Ishikawa (cell line): ENCODE results near the gene RAD51B.

ENCODE experiments used
- CEBPB ChIP-seq: IDR thresholded peaks from 2 replicates; pipeline ENCODE4 v1.6.1; 2012
- CREB1 ChIP-seq: IDR thresholded peaks from 2 replicates; pipeline ENCODE4 v1.6.1; 2012; ENCODE audit warnings: low read depth
- EGR1 ChIP-seq: IDR thresholded peaks from 2 replicates; pipeline ENCODE4 v1.6.1; 2012
- EP300 ChIP-seq: IDR thresholded peaks from 2 replicates; pipeline ENCODE4 v1.6.1; 2012; ENCODE audit warnings: borderline replicate concordance
- FOXM1 ChIP-seq: IDR thresholded peaks from 2 replicates; pipeline ENCODE4 v1.6.1; 2012; ENCODE audit warnings: low read depth, borderline replicate concordance
- NFIC ChIP-seq: IDR thresholded peaks from 2 replicates; pipeline ENCODE4 v1.6.1; 2012
- RAD21 ChIP-seq: IDR thresholded peaks from 2 replicates; pipeline ENCODE4 v1.6.1; 2012; ENCODE audit warnings: low read depth
- TAF1 ChIP-seq: IDR thresholded peaks from 2 replicates; pipeline ENCODE4 v1.6.1; 2012; ENCODE audit warnings: low read depth, mild to moderate bottlenecking
- TCF12 ChIP-seq: IDR thresholded peaks from 2 replicates; pipeline ENCODE4 v1.6.1; 2012; ENCODE audit warnings: low read depth
- TEAD4 ChIP-seq: IDR thresholded peaks from 2 replicates; pipeline ENCODE4 v1.6.1; 2012
- USF1 ChIP-seq: IDR thresholded peaks from 2 replicates; pipeline ENCODE4 v1.6.1; 2012
- YY1 ChIP-seq: IDR thresholded peaks from 2 replicates; pipeline ENCODE4 v1.6.1; 2012; ENCODE audit warnings: low read depth
- TF ChIP-seq, protein P1 (sequence below): IDR thresholded peaks from 2 replicates; pipeline ENCODE4 v1.6.1; 2012; ENCODE audit warnings: low read depth, mild to moderate bottlenecking
- TF ChIP-seq, protein P2 (sequence below): IDR thresholded peaks from 2 replicates; pipeline ENCODE4 v1.6.1; 2012

GRCh38 chr14:68380329-68380741 lies 560.8 kb downstream of the RAD51B start:
- TF ChIP-seq EP300, result no peak
- TF ChIP-seq YY1, result no peak
- TF ChIP-seq, protein P1, sequence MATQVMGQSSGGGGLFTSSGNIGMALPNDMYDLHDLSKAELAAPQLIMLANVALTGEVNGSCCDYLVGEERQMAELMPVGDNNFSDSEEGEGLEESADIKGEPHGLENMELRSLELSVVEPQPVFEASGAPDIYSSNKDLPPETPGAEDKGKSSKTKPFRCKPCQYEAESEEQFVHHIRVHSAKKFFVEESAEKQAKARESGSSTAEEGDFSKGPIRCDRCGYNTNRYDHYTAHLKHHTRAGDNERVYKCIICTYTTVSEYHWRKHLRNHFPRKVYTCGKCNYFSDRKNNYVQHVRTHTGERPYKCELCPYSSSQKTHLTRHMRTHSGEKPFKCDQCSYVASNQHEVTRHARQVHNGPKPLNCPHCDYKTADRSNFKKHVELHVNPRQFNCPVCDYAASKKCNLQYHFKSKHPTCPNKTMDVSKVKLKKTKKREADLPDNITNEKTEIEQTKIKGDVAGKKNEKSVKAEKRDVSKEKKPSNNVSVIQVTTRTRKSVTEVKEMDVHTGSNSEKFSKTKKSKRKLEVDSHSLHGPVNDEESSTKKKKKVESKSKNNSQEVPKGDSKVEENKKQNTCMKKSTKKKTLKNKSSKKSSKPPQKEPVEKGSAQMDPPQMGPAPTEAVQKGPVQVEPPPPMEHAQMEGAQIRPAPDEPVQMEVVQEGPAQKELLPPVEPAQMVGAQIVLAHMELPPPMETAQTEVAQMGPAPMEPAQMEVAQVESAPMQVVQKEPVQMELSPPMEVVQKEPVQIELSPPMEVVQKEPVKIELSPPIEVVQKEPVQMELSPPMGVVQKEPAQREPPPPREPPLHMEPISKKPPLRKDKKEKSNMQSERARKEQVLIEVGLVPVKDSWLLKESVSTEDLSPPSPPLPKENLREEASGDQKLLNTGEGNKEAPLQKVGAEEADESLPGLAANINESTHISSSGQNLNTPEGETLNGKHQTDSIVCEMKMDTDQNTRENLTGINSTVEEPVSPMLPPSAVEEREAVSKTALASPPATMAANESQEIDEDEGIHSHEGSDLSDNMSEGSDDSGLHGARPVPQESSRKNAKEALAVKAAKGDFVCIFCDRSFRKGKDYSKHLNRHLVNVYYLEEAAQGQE, result no peak
- TF ChIP-seq TCF12, result no peak
- no peak for TF ChIP-seq TEAD4
- TF ChIP-seq CEBPB, result no peak
- TF ChIP-seq FOXM1, result no peak
- TF ChIP-seq TAF1, result no peak
- TF ChIP-seq, protein P2, sequence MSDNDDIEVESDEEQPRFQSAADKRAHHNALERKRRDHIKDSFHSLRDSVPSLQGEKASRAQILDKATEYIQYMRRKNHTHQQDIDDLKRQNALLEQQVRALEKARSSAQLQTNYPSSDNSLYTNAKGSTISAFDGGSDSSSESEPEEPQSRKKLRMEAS, result no peak
- no peak for TF ChIP-seq NFIC
- TF ChIP-seq USF1, result no peak
- TF ChIP-seq EGR1, result no peak
- no peak for TF ChIP-seq CREB1
- no peak for TF ChIP-seq RAD21
